GM21390 (cell line): ENCODE measurements around the gene ARHGEF3.
A peak's percentile ranks its signal among the peaks of the same experiment; 100 is the strongest.

Experiments
- ATAC-seq: cut with Tn5 transposase; IDR thresholded peaks from one replicate; pipeline ENCODE4 v1.9.1; 2021; ENCODE audit not compliant: unreplicated experiment

The ARHGEF3 gene

GRCh38 chr3:56684029-56684428, 117.7 kb downstream of the ARHGEF3 start:
- ATAC-seq = no peak

GRCh38 chr3:56683122-56683817, 118.5 kb downstream of the ARHGEF3 start, which contains the start of gene TASOR:
Gene TASOR, minus strand, starts transcription at chr3:56683265. Its CDS starts 259 bp downstream, at chr3:56683006.
- ATAC-seq = peak; percentile 71

GRCh38 chr3:56682462-56683121, 119.2 kb downstream of the ARHGEF3 start:
- peak; percentile 62 for ATAC-seq

- no peak for ATAC-seq
Measured at GRCh38 chr3:56681984-56682461, 119.7 kb downstream of the ARHGEF3 start.

GRCh38 chr3:56680054-56680580, 121.6 kb downstream of the ARHGEF3 start:
- no peak for ATAC-seq
